Stomach (tissue), 4 donors: ENCODE data around the gene SHISA4.

Experiments
- EP300 ChIP-seq: sonication (generic); formaldehyde crosslinking; IDR thresholded peaks from one replicate; pipeline ENCODE4 v1.6.1; 2017; ENCODE audit warnings: antibody characterized with exemption
- POLR2A ChIP-seq, 4 donors: fragments of 450-650 bp; IDR thresholded peaks; one replicate each; pipeline ENCODE4 v1.6.1; 2016; ENCODE audit warnings: antibody characterized with exemption in 4 of 4, control low read depth in 2 of 4, mild to moderate bottlenecking in 1 of 4, moderate library complexity in 1 of 4
- POLR2AphosphoS5 ChIP-seq, 3 donors: sonication (generic); formaldehyde crosslinking; IDR thresholded peaks; one replicate each; pipeline ENCODE4 v1.6.1; 2016; ENCODE audit warnings: antibody characterized with exemption in 3 of 3
- TF ChIP-seq, protein P1 (sequence below), 7 experiments: fragments of 450-650 bp in 4 of 7; fragments of 200-600 bp in 3 of 7; sonication (generic) in 3 of 7; IDR thresholded peaks; one replicate each; pipeline ENCODE4 v1.5.1; 2016 to 2019; ENCODE audit warnings: antibody characterized with exemption in 7 of 7, control low read depth in 2 of 7, mild to moderate bottlenecking in 1 of 7

GRCh38 chr1:201902198-201902597 is 13.5 kb downstream of the SHISA4 start:
- TF ChIP-seq, protein P1, sequence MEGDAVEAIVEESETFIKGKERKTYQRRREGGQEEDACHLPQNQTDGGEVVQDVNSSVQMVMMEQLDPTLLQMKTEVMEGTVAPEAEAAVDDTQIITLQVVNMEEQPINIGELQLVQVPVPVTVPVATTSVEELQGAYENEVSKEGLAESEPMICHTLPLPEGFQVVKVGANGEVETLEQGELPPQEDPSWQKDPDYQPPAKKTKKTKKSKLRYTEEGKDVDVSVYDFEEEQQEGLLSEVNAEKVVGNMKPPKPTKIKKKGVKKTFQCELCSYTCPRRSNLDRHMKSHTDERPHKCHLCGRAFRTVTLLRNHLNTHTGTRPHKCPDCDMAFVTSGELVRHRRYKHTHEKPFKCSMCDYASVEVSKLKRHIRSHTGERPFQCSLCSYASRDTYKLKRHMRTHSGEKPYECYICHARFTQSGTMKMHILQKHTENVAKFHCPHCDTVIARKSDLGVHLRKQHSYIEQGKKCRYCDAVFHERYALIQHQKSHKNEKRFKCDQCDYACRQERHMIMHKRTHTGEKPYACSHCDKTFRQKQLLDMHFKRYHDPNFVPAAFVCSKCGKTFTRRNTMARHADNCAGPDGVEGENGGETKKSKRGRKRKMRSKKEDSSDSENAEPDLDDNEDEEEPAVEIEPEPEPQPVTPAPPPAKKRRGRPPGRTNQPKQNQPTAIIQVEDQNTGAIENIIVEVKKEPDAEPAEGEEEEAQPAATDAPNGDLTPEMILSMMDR (IDR thresholded peaks at IDR 0.05): no peak
- TF ChIP-seq POLR2AphosphoS5 (IDR thresholded peaks at IDR 0.05) (no peak), EP300 (no peak), POLR2A (IDR thresholded peaks at IDR 0.05) (no peak)
